Activated naive CD8-positive, alpha-beta T cell (primary cell): ENCODE results near the gene PTPRN2.

Source experiments
- H3K27ac Mint-ChIP-seq: one replicate; pipeline ENCODE4 v1.8.0; 2021; ENCODE audit warnings: mixed read lengths
- H3K27me3 Mint-ChIP-seq: one replicate; pipeline ENCODE4 v1.8.0; 2021; ENCODE audit warnings: mixed read lengths
- H3K36me3 Mint-ChIP-seq: one replicate; pipeline ENCODE4 v1.8.0; 2021; ENCODE audit warnings: mixed read lengths
- H3K4me1 Mint-ChIP-seq: one replicate; pipeline ENCODE4 v1.8.0; 2021; ENCODE audit warnings: low read depth, mixed read lengths
- H3K4me3 Mint-ChIP-seq: one replicate; pipeline ENCODE4 v1.8.0; 2021; ENCODE audit warnings: mild to moderate bottlenecking, mixed read lengths
- H3K9me3 Mint-ChIP-seq: one replicate; pipeline ENCODE4 v1.8.0; 2021; ENCODE audit warnings: low read depth, mixed read lengths

Gene PTPRN2

DNA sequence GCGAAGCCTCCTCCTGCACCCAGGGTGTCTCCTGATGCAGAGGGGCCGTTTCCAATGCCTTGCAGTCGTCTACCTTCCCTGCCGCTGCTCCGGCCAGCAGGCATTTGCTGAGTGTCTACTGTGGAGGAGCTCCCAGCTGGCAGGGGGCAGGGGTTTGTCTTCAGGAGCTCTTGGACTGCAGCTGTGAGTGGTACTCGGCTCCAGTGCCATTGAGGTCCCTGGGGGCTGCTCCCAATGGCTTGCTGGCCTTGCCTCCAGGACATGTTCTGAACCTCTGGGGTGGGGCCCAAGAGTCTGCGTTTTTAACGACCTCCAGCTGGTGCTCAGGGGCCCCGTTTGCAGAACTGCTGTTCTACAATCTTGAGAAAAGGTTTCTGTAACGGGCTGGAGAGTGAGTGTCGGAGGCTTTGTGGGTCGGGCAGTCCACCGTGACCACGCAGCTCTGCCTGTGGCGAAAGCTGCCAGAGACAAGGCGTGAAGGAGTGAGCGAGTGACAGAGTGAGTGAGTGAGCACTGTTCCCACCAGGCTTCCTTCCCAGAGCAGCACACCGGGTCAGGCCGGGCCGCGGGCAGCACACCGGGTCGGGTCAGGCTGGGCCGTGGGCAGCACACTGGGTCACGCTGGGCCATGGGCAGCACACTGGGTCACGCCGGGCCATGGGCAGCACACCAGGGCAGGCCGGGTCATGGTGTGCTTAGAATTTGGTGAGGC, 520.2 kb downstream of the PTPRN2 start:
- H3K4me3 Mint-ChIP-seq = no peak overlapping the region
- no peaks in the 10 kb centered on the region for H3K9me3 Mint-ChIP-seq
- H3K27ac Mint-ChIP-seq = no peak overlapping the region
- peaks cover 7% of the 10 kb centered on the region for H3K27me3 Mint-ChIP-seq
- H3K4me1 Mint-ChIP-seq = no peaks in the 10 kb centered on the region
- H3K36me3 Mint-ChIP-seq = no peaks in the 10 kb centered on the region

GRCh38 chr7:158066085-158066484, 521.5 kb downstream of the PTPRN2 start:
- Mint-ChIP-seq H3K4me1 (no peaks in the 10 kb centered on the region), H3K36me3 (no peaks in the 10 kb centered on the region), H3K27me3 (peaks cover 7% of the 10 kb centered on the region), H3K9me3 (no peaks in the 10 kb centered on the region), H3K4me3 (no peak overlapping the region), H3K27ac (no peak overlapping the region)

DNA sequence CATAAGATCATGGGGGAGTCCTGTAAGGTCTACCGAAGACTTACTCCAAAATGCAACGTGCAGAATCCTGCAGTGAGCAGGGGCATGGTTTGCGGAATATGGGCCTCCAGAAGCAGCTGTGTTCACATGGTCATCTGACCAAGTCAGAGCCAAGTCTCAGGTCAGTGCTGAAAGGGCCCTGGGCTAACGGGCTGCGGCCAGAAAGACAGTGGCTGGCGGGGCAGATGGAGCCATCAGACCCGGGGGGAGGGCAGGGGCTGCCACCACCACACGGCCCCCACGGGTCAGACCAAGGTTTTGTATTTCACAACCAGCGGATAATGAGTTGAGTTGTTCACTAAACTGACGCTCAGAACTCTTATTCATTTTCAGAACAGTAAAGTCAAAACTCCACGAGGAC, 522.3 kb downstream of the PTPRN2 start:
- Mint-ChIP-seq H3K9me3 (no peaks in the 10 kb centered on the region), H3K27me3 (peaks cover 7% of the 10 kb centered on the region), H3K27ac (no peak overlapping the region), H3K36me3 (no peaks in the 10 kb centered on the region), H3K4me1 (no peaks in the 10 kb centered on the region), H3K4me3 (no peak overlapping the region)

GRCh38 chr7:158064631-158065030, 523.0 kb downstream of the PTPRN2 start:
- Mint-ChIP-seq H3K4me3 (no peak overlapping the region), H3K36me3 (no peaks in the 10 kb centered on the region), H3K9me3 (no peaks in the 10 kb centered on the region), H3K4me1 (no peaks in the 10 kb centered on the region), H3K27ac (no peak overlapping the region), H3K27me3 (peaks cover 7% of the 10 kb centered on the region)

DNA sequence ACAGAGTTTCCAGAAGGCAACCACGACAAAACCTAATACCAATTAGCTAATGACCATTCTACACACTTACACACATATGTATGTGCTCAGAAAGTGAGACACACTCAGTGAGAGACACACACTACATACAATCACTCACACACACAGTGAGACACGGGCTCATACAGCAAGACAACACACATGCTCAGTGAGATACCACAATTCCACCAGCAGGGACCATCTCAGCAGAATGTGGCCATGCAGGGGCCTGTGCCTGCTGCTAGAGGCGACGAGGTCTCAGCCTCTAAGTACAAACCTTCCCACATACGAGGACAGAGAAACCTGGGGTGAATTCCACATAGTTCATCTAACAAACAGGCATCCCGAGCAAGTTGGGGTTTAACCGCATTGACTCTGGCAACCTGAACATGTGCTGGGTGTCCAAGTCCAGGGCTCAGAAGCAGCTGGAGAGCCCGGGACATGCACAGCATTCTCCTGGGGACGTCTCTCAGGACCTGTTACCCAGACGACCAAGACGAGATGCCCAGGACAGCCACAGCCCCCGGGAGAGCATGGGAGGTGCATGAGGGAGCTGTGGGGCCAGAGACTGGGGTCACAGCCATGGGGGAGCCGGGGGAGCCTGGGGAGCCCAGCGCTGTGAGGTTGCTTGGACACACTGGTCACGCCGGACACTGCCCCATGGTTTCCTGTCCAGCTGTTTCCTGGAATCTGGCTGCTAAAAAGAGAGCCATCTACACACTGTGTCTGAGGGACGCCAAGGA, 523.6 kb downstream of the PTPRN2 start:
- peaks cover 7% of the 10 kb centered on the region for H3K27me3 Mint-ChIP-seq
- H3K36me3 Mint-ChIP-seq = no peaks in the 10 kb centered on the region
- H3K27ac Mint-ChIP-seq = no peak overlapping the region
- no peaks in the 10 kb centered on the region for H3K9me3 Mint-ChIP-seq
- no peak overlapping the region for H3K4me3 Mint-ChIP-seq
- no peaks in the 10 kb centered on the region for H3K4me1 Mint-ChIP-seq

- Mint-ChIP-seq H3K36me3 (no peaks in the 10 kb centered on the region), H3K4me3 (no peak overlapping the region), H3K27ac (no peak overlapping the region), H3K27me3 (peaks cover 7% of the 10 kb centered on the region), H3K4me1 (no peaks in the 10 kb centered on the region), H3K9me3 (no peaks in the 10 kb centered on the region)
These were observed 525.0 kb downstream of the PTPRN2 start for GRCh38 chr7:158062661-158063060.

- Mint-ChIP-seq H3K4me3 (no peak overlapping the region), H3K4me1 (no peaks in the 10 kb centered on the region), H3K27ac (no peak overlapping the region), H3K36me3 (no peaks in the 10 kb centered on the region), H3K27me3 (peaks cover 7% of the 10 kb centered on the region), H3K9me3 (no peaks in the 10 kb centered on the region)
These were observed 525.6 kb downstream of the PTPRN2 start for GRCh38 chr7:158061884-158062656.

GRCh38 chr7:158061026-158061630, 526.5 kb downstream of the PTPRN2 start:
- Mint-ChIP-seq H3K36me3 (no peaks in the 10 kb centered on the region), H3K9me3 (no peaks in the 10 kb centered on the region), H3K27ac (no peak overlapping the region), H3K27me3 (peaks cover 5% of the 10 kb centered on the region), H3K4me1 (no peaks in the 10 kb centered on the region), H3K4me3 (no peak overlapping the region)

- no peaks in the 10 kb centered on the region for H3K9me3 Mint-ChIP-seq
- H3K27ac Mint-ChIP-seq = no peak overlapping the region
- no peak overlapping the region for H3K4me3 Mint-ChIP-seq
- no peaks in the 10 kb centered on the region for H3K4me1 Mint-ChIP-seq
- no peaks in the 10 kb centered on the region for H3K36me3 Mint-ChIP-seq
- peaks cover 3% of the 10 kb centered on the region for H3K27me3 Mint-ChIP-seq
These were observed 527.4 kb downstream of the PTPRN2 start for GRCh38 chr7:158060216-158060615.

- Mint-ChIP-seq H3K27ac (no peak overlapping the region), H3K27me3 (no peaks in the 10 kb centered on the region), H3K4me1 (no peaks in the 10 kb centered on the region), H3K4me3 (no peak overlapping the region), H3K36me3 (no peaks in the 10 kb centered on the region), H3K9me3 (no peaks in the 10 kb centered on the region)
These were observed 530.2 kb downstream of the PTPRN2 start for GRCh38 chr7:158057446-158057845.

DNA sequence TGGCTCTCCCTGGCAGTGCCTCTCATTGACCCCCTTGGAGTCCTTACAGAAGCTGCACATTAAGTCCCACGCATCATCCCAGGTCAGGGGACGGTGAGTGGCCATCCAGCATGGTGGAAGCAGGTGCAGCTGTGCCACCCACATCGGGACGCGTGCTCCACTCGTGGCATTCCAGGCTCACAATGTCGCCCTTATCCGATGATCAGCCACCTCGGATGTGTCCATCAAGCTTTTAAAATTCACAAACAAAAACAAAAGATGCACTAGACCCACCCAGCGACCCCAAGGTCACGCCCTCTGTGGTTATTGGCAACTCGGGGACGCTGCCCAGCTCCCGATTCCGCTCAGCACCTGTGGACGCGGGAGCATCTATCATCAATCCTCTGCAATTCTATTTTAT, 530.9 kb downstream of the PTPRN2 start:
- H3K4me1 Mint-ChIP-seq = no peaks in the 10 kb centered on the region
- H3K9me3 Mint-ChIP-seq = no peaks in the 10 kb centered on the region
- no peak overlapping the region for H3K27ac Mint-ChIP-seq
- no peak overlapping the region for H3K4me3 Mint-ChIP-seq
- H3K36me3 Mint-ChIP-seq = no peaks in the 10 kb centered on the region
- H3K27me3 Mint-ChIP-seq = peaks cover 2% of the 10 kb centered on the region

DNA sequence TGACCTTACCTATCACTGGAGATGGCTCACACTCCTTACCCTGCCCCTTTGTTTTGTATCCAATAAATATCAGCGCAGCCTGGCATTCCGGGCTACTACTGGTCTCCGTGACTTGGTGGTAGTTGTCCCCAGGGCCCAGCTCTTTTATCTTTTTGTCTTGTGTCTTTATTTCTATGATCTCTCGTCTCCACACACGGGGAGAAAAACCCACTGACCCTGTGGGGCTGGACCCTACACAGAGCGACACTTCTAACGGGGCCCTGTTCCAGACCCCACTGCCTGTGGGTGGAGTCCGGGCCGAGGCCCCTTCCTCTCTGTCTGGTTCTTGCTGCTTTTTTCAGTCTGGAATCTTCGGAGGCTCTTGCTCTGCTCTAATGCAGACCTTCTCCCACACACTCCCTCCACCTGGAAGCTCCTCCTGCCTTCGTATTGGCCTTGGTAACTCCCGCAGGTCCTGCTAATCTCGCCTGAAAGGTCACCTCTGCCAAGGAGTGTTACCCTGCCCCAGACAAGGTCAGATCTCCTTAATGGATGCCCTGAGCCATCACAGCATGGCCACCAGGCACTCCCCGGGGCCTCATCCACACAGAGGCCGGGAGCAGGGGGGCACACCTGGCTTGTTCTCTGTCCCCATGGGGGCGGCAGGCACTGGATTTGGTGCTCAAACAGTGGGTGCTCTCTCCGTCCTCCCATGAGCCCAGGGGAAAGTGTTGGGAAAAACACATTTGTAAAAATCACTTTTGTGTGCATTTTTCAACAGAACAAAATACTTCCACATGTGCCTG, 531.7 kb downstream of the PTPRN2 start:
- peaks cover 2% of the 10 kb centered on the region for H3K27me3 Mint-ChIP-seq
- H3K4me1 Mint-ChIP-seq = no peaks in the 10 kb centered on the region
- no peak overlapping the region for H3K27ac Mint-ChIP-seq
- H3K9me3 Mint-ChIP-seq = no peaks in the 10 kb centered on the region
- H3K4me3 Mint-ChIP-seq = no peak overlapping the region
- H3K36me3 Mint-ChIP-seq = no peaks in the 10 kb centered on the region

DNA sequence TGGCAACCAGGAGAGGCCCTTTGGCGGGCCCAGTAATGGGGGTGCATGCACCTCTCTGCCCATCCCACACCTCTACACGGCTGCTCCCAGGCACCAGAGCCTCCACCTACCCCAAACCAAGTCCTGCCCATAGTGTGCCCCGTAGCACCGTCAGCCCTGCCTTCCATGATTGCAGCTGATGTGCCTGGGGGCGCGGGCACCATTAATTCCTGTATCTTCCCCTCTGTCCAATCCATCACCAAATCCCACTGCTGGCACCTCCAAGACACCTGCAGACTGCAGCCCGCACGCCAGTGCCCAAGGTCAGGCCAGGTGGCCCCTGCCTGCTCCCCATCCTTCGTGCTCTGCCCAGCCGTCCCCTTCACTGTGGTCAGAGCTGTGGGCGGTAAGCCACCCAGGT, 533.0 kb downstream of the PTPRN2 start:
- Mint-ChIP-seq H3K9me3 (no peaks in the 10 kb centered on the region), H3K36me3 (no peaks in the 10 kb centered on the region), H3K27me3 (peaks cover 2% of the 10 kb centered on the region), H3K4me3 (no peak overlapping the region), H3K27ac (no peak overlapping the region), H3K4me1 (no peaks in the 10 kb centered on the region)

DNA sequence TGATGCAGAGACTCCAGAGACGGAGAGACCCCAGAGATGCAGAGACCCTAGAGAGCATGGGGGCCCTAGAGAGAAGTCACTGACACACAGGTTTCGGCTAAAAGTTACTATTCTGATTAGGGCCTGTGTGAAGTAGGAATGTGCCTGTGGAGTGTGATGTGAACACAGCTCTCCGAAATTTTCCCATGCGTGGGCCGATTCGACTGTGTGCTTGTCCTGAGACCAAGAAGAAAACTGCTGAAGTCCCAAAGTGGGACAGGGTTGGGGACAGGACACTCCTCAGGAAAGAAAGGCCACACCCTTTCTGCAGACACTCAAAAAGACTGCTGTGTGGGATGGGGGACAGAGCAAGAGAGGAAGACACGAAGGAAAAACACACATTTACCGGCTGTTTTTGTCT, 533.5 kb downstream of the PTPRN2 start:
- no peaks in the 10 kb centered on the region for H3K9me3 Mint-ChIP-seq
- no peaks in the 10 kb centered on the region for H3K36me3 Mint-ChIP-seq
- H3K27ac Mint-ChIP-seq = no peak overlapping the region
- H3K27me3 Mint-ChIP-seq = peaks cover 2% of the 10 kb centered on the region
- H3K4me3 Mint-ChIP-seq = no peak overlapping the region
- no peaks in the 10 kb centered on the region for H3K4me1 Mint-ChIP-seq
